Lower lobe of right lung (tissue), 2 donors: ENCODE results near the gene FANCC. TPM values are rescaled to one million over a fixed set of nuclear protein-coding genes. Genes with fewer than 3 reads are reported as not detected.

Experiments used
- ATAC-seq, 2 donors: fragments of 200-7000 bp; cut with Tn5 transposase; one replicate each; pipeline ENCODE4 v1.9.1; 2020 to 2022; ENCODE audit warnings: mild to moderate bottlenecking in 2 of 2, moderate library complexity in 2 of 2
- DNase-seq: peaks from one replicate; pipeline ENCODE4 v3.0.0-alpha.2; 2020
- H3K27ac ChIP-seq: fragments of 200-600 bp; one replicate; pipeline ENCODE4 v1.8.0; 2022
- H3K27me3 ChIP-seq: fragments of 200-600 bp; one replicate; pipeline ENCODE4 v1.8.0; 2022; ENCODE audit warnings: low read depth
- H3K36me3 ChIP-seq: fragments of 200-600 bp; one replicate; pipeline ENCODE4 v1.8.0; 2022; ENCODE audit warnings: mild to moderate bottlenecking
- H3K4me1 ChIP-seq: fragments of 200-600 bp; one replicate; pipeline ENCODE4 v1.8.0; 2022
- H3K4me3 ChIP-seq: fragments of 200-600 bp; one replicate; pipeline ENCODE4 v1.8.0; 2022; ENCODE audit warnings: mild to moderate bottlenecking
- H3K9me3 ChIP-seq: fragments of 200-600 bp; one replicate; pipeline ENCODE4 v1.8.0; 2022
- CTCF ChIP-seq: fragments of 200-600 bp; IDR thresholded peaks from one replicate; pipeline ENCODE4 v1.8.0; 2022; ENCODE audit warnings: antibody characterized with exemption, mild to moderate bottlenecking
- intact Hi-C: fragments of 100-400 bp; cut with DNase I; formaldehyde crosslinking; loops from one replicate; pipeline ENCODE4 v1.11.0; 2022
- total RNA-seq: library from RNA; stranded (reverse); fragmentation: NEBNext Ultra II Directional; extraction: Animal tissue kit (Norgen Biotek cat#: 25700); gene quantifications from one replicate; pipeline ENCODE4 v1.2.1, GENCODE V29; 2021
- donor health status: DM: no; HTN: yes; CAD: no; lungs with severe emphysema.

The FANCC gene
- total RNA-seq, 1 donor from 2014 or later, result 11.3 TPM

- DNase-seq (no peak), ATAC-seq (no peak)
- no peaks in the 10 kb centered on the region for H3K27me3 ChIP-seq
- intact Hi-C loops, result no loop called here
- no peak overlapping the region for H3K4me3 ChIP-seq
- peaks cover 77% of the 10 kb centered on the region for H3K36me3 ChIP-seq
- TF ChIP-seq CTCF, result no peak
- H3K4me1 ChIP-seq, result peaks cover 22% of the 10 kb centered on the region
- no peaks in the 10 kb centered on the region for H3K9me3 ChIP-seq
- no peak overlapping the region for H3K27ac ChIP-seq
Observed at GRCh38 chr9:95084254-95084934, 233.1 kb downstream of the FANCC start.

GRCh38 chr9:95083086-95083768 lies 234.3 kb downstream of the FANCC start:
- no peak overlapping the region for H3K27ac ChIP-seq

GRCh38 chr9:95082401-95083084 lies 235.0 kb downstream of the FANCC start:
- intact Hi-C loops, result no loop called here
- Histone ChIP-seq H3K36me3 (peaks cover 80% of the 10 kb centered on the region), H3K27ac (no peak overlapping the region), H3K4me3 (no peak overlapping the region), H3K27me3 (no peaks in the 10 kb centered on the region), H3K9me3 (no peaks in the 10 kb centered on the region), H3K4me1 (peaks cover 28% of the 10 kb centered on the region)
- ATAC-seq, result no peak
- DNase-seq, result no peak
- no peak for TF ChIP-seq CTCF

More at GRCh38 chr9:95083086-95083768, 234.3 kb downstream of the FANCC start:
- DNase-seq, result no peak
- intact Hi-C loops, result no loop called here
- no peaks in the 10 kb centered on the region for H3K9me3 ChIP-seq
- no peak overlapping the region for H3K4me3 ChIP-seq
- no peak for TF ChIP-seq CTCF
- H3K27me3 ChIP-seq, result no peaks in the 10 kb centered on the region
- peaks cover 74% of the 10 kb centered on the region for H3K36me3 ChIP-seq
- peaks cover 25% of the 10 kb centered on the region for H3K4me1 ChIP-seq
- ATAC-seq, result no peak

- TF ChIP-seq CTCF, result no peak
- ATAC-seq, result no peak
- Histone ChIP-seq H3K9me3 (no peaks in the 10 kb centered on the region), H3K27ac (no peak overlapping the region), H3K36me3 (peaks cover 81% of the 10 kb centered on the region), H3K27me3 (no peaks in the 10 kb centered on the region), H3K4me1 (peaks cover 29% of the 10 kb centered on the region), H3K4me3 (no peak overlapping the region)
- intact Hi-C loops, result no loop called here
- no peak for DNase-seq
Observed at GRCh38 chr9:95081998-95082397, 235.5 kb downstream of the FANCC start.

- Histone ChIP-seq H3K9me3 (no peaks in the 10 kb centered on the region), H3K4me3 (no peak overlapping the region), H3K36me3 (peaks cover 72% of the 10 kb centered on the region), H3K27ac (no peak overlapping the region), H3K27me3 (no peaks in the 10 kb centered on the region), H3K4me1 (peaks cover 38% of the 10 kb centered on the region)
- intact Hi-C loops, result no loop called here
- ATAC-seq (no peak), DNase-seq (no peak)
- TF ChIP-seq CTCF, result no peak
Observed at GRCh38 chr9:95080961-95081647, 236.4 kb downstream of the FANCC start.
